Osteocyte (in vitro differentiated cells): ENCODE measurements around the gene NDUFAF3. TPM values are rescaled to one million over a fixed set of nuclear protein-coding genes. Genes with fewer than 3 reads are reported as not detected.

Source experiments
- DNase-seq: peaks from one replicate; pipeline ENCODE4 v3.0.0; 2021; ENCODE audit warnings: mixed read lengths; ENCODE audit not compliant: unreplicated experiment; ENCODE audit errors: extremely low spot score
- H3K27ac Mint-ChIP-seq: one replicate; pipeline ENCODE4 v1.8.0; 2021; ENCODE audit warnings: mild to moderate bottlenecking, mixed read lengths; ENCODE audit not compliant: unreplicated experiment
- H3K27me3 Mint-ChIP-seq: one replicate; pipeline ENCODE4 v1.8.0; 2021; ENCODE audit warnings: mixed read lengths; ENCODE audit not compliant: unreplicated experiment
- H3K36me3 Mint-ChIP-seq: one replicate; pipeline ENCODE4 v1.8.0; 2021; ENCODE audit warnings: mixed read lengths; ENCODE audit not compliant: unreplicated experiment
- H3K4me1 Mint-ChIP-seq: one replicate; pipeline ENCODE4 v1.8.0; 2021; ENCODE audit warnings: mixed read lengths; ENCODE audit not compliant: unreplicated experiment
- H3K4me3 Mint-ChIP-seq: one replicate; pipeline ENCODE4 v1.8.0; 2021; ENCODE audit warnings: mild to moderate bottlenecking, moderate library complexity, mixed read lengths; ENCODE audit not compliant: unreplicated experiment
- H3K9me3 Mint-ChIP-seq: one replicate; pipeline ENCODE4 v1.8.0; 2021; ENCODE audit warnings: mixed read lengths; ENCODE audit not compliant: unreplicated experiment
- total RNA-seq: library from RNA; stranded (reverse); gene quantifications from 2 replicates; pipeline ENCODE4 v1.2.1, GENCODE V29; 2021
- TF ChIP-seq, protein P1 (sequence below): fragments of 200-600 bp; sonication (generic); IDR thresholded peaks from 2 replicates; pipeline ENCODE4 v1.5.0; 2021; ENCODE audit warnings: antibody characterized with exemption, mild to moderate bottlenecking, moderate library complexity

NDUFAF3 gene
- total RNA-seq, 1 donor from 2014 or later: 69.1 TPM

DNA sequence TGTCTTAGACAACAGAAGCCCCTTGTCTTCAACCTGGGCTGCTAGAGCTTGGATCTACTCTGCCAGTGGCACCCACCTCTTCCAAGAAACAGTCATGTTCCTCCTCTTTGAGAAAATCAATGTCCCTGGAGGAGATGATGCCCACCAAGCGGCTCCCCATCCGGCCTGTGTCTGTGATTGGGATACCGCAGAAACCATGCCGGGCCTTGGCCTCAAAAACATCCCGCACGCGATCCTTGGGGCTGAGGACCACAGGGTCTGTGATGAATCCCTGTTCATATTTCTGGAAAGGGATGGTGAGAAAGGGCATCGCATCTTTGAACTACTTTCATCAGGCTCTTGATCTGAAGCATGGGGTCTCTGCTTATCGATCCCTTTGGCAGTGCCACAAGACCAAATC is 5.7 kb downstream of the NDUFAF3 start:
- peak overlapping the region; percentile 22 for H3K4me3 Mint-ChIP-seq
- H3K27ac Mint-ChIP-seq: peak overlapping the region; percentile 95
- H3K27me3 Mint-ChIP-seq: no peaks in the 10 kb centered on the region
- DNase-seq: no peak
- TF ChIP-seq, protein P1, sequence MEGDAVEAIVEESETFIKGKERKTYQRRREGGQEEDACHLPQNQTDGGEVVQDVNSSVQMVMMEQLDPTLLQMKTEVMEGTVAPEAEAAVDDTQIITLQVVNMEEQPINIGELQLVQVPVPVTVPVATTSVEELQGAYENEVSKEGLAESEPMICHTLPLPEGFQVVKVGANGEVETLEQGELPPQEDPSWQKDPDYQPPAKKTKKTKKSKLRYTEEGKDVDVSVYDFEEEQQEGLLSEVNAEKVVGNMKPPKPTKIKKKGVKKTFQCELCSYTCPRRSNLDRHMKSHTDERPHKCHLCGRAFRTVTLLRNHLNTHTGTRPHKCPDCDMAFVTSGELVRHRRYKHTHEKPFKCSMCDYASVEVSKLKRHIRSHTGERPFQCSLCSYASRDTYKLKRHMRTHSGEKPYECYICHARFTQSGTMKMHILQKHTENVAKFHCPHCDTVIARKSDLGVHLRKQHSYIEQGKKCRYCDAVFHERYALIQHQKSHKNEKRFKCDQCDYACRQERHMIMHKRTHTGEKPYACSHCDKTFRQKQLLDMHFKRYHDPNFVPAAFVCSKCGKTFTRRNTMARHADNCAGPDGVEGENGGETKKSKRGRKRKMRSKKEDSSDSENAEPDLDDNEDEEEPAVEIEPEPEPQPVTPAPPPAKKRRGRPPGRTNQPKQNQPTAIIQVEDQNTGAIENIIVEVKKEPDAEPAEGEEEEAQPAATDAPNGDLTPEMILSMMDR: no peak
- peaks cover 38% of the 10 kb centered on the region for H3K36me3 Mint-ChIP-seq
- no peaks in the 10 kb centered on the region for H3K9me3 Mint-ChIP-seq
- peaks cover 29% of the 10 kb centered on the region for H3K4me1 Mint-ChIP-seq

DNA sequence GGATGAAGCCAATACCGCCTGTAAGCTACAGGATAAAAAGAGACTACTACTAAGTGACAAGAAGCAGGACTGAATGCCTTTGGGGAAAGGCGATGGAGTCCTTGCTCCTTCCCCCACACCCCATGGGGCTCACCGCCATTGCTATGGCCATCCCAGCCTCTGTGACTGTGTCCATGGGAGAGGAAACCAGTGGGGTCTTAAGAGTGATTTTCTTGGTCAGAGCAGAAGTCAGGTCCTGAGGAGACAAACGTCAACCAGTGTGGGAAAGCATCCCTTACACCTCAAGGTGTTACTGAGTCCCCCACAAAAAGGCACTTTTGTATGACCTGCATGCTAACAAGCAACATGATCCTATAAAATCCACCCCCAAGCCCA is 6.4 kb downstream of the NDUFAF3 start:
- Mint-ChIP-seq H3K27me3 (no peaks in the 10 kb centered on the region), H3K9me3 (no peaks in the 10 kb centered on the region), H3K27ac (peak overlapping the region; percentile 95), H3K4me3 (peak overlapping the region; percentile 92), H3K36me3 (peaks cover 33% of the 10 kb centered on the region), H3K4me1 (peaks cover 22% of the 10 kb centered on the region)
- no peak for DNase-seq
- TF ChIP-seq, protein P1: no peak

DNA sequence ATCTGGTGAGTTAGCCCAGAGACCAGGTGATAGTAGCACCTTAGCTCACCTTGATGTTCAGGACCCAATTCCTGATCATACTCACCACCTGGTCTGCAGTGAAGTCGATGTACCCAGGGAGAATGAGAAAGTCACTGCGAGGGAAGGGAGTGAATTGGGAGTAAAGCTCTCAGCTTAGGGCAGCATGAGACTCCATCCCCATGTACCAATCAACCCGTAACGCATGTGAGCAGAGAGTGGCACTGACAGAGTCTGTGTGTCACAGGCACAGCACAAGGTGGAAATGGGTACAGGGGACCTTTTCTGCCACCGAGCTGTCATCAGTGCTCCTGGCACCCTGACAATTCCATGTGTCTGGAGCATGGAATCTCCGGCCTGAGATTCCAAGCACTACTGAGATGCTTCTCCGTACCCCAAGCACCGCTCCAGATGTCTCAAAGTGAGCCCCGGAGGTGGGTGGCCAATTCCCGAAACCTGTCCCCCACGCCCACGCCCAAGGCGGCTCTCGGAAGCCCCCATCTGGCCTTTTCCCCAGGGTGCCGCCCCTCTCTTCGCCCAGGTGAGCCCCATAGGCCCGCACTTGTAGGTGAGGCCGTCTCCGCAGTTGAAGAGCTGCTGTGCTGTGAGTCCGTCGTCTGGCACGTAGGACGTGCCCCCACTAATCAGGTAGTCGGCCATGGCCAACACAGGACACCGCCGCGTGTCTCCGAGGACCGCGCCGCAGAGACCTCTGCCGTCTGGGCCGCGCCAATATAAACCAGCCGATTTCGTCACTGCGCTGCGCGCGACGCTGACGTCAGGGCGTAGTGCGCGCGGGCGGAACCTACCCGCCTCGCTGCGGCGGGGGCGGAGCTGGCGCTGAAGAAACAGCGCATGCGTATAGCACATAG is 7.0 kb downstream of the NDUFAF3 start, which contains the start of gene IMPDH2:
TSS of gene IMPDH2 (minus strand) at position 726 of the 890 bp plus-strand sequence. CDS start at position 678, 48 bp downstream.
- Mint-ChIP-seq H3K4me3 (peak within 1 kb of the TSS; percentile 92), H3K27ac (peak within 1 kb of the TSS; percentile 95), H3K4me1 (peaks cover 20% of the 10 kb centered on the region), H3K36me3 (peaks cover 28% of the 10 kb centered on the region), H3K9me3 (no peaks in the 10 kb centered on the region), H3K27me3 (no peaks in the 10 kb centered on the region)
- TF ChIP-seq, protein P1: no peak
- peak; percentile 97 for DNase-seq

GRCh38 chr3:49029563-49029884 is 7.6 kb downstream of the NDUFAF3 start:
- H3K9me3 Mint-ChIP-seq: no peaks in the 10 kb centered on the region
- peaks cover 20% of the 10 kb centered on the region for H3K4me1 Mint-ChIP-seq
- peak overlapping the region; percentile 92 for H3K4me3 Mint-ChIP-seq
- H3K36me3 Mint-ChIP-seq: peaks cover 23% of the 10 kb centered on the region
- no peak for DNase-seq
- TF ChIP-seq, protein P1: no peak
- peak overlapping the region; percentile 95 for H3K27ac Mint-ChIP-seq
- H3K27me3 Mint-ChIP-seq: no peaks in the 10 kb centered on the region

DNA sequence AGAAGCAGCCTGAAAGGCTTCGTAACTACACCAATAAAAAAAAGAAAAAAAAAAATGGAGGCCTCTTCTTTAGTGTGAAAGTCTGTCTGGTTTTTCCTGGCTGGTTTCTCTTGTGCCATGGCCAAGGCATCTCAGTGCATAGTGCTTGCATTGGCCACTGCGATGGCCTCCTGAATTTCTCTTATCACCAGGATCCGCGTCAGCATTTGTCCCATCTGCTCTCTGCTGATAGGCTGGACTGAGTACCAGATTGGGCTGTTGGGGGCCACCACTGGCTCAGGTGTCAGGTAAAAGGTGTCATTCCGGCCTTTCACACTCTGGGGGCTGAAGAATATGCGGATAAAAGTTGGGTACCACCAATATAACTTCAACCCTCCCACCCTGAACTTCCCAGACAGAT is 8.4 kb downstream of the NDUFAF3 start:
- no peak for DNase-seq
- H3K36me3 Mint-ChIP-seq: peaks cover 22% of the 10 kb centered on the region
- no peaks in the 10 kb centered on the region for H3K9me3 Mint-ChIP-seq
- TF ChIP-seq, protein P1: no peak
- no peak overlapping the region for H3K4me3 Mint-ChIP-seq
- H3K27me3 Mint-ChIP-seq: no peaks in the 10 kb centered on the region
- H3K27ac Mint-ChIP-seq: peak overlapping the region; percentile 23
- peaks cover 20% of the 10 kb centered on the region for H3K4me1 Mint-ChIP-seq
